BE2C (cell line): ENCODE results near the gene AP3B2.
"Not testable (repeated sequence)": the region's sequence is repeated elsewhere in the genome, so short reads cannot be mapped to it uniquely, and the experiment has no call there.

ENCODE experiments used
- DNase-seq: peaks from one replicate; pipeline ENCODE4 v3.0.0-alpha.2; 2020
- H3K27me3 ChIP-seq: fragments of 250-450 bp; sonication (Bioruptor Pico); 2 replicates; pipeline ENCODE4 v1.5.1; 2020; ENCODE audit warnings: mild to moderate bottlenecking
- H3K36me3 ChIP-seq: fragments of 250-450 bp; sonication (Bioruptor Pico); 2 replicates; pipeline ENCODE4 v1.5.1; 2020; ENCODE audit warnings: mild to moderate bottlenecking
- H3K4me1 ChIP-seq: fragments of 250-450 bp; sonication (Bioruptor Pico); 2 replicates; pipeline ENCODE4 v1.5.1; 2020
- H3K4me3 ChIP-seq: 2 replicates; pipeline ENCODE4 v1.5.1; 2011; ENCODE audit warnings: low read depth, low read length
- H3K9me3 ChIP-seq: fragments of 250-450 bp; sonication (Bioruptor Pico); 2 replicates; pipeline ENCODE4 v1.5.1; 2020
- CTCF ChIP-seq: IDR thresholded peaks from 2 replicates; pipeline ENCODE4 v1.5.1; 2012; ENCODE audit warnings: mild to moderate bottlenecking, low read depth, low read length

The AP3B2 gene

DNA sequence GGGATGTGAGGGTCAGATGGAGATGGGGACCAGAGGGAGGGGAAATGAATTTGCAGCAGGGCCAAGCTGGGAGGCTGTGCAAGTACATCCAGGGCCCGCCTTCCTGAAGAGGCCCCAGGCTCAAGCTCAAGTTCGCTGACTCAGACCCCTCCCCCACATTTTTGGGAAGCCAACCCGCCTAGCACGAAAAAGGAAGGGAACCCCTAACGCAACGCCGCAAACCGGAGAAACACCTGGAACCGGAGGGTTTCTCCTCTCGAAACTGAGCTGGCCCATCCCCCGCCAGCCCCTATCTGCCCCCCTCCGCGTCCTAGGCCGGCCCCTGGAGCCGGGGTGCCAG is 624 bp downstream of the AP3B2 start:
- Histone ChIP-seq H3K9me3 (no peaks in the 10 kb centered on the region), H3K4me3 (peak overlapping the region; percentile 85), H3K27me3 (no peaks in the 10 kb centered on the region), H3K4me1 (peaks cover 5% of the 10 kb centered on the region), H3K36me3 (no peaks in the 10 kb centered on the region)
- peak; percentile 31 for DNase-seq
- TF ChIP-seq CTCF, result no peak

- H3K9me3 ChIP-seq, DNase-seq, H3K4me1 ChIP-seq, H3K36me3 ChIP-seq, H3K27me3 ChIP-seq, H3K4me3 ChIP-seq: not testable (repeated sequence)
Observed at GRCh38 chr15:82705856-82706255, 3.8 kb downstream of the AP3B2 start.

- H3K27me3 ChIP-seq, result no peaks in the 10 kb centered on the region
- H3K4me3 ChIP-seq, result no peak overlapping the region
- no peaks in the 10 kb centered on the region for H3K9me3 ChIP-seq
- no peak for DNase-seq
- H3K36me3 ChIP-seq, result peaks cover 4% of the 10 kb centered on the region
- no peak for TF ChIP-seq CTCF
- H3K4me1 ChIP-seq, result no peaks in the 10 kb centered on the region
Observed at GRCh38 chr15:82699726-82700125, 9.9 kb downstream of the AP3B2 start.

- H3K4me3 ChIP-seq, result no peak overlapping the region
- no peaks in the 10 kb centered on the region for H3K4me1 ChIP-seq
- H3K36me3 ChIP-seq, result peaks cover 4% of the 10 kb centered on the region
- no peaks in the 10 kb centered on the region for H3K9me3 ChIP-seq
- H3K27me3 ChIP-seq, result no peaks in the 10 kb centered on the region
- DNase-seq, result no peak
- TF ChIP-seq CTCF, result no peak
Observed at GRCh38 chr15:82698711-82699345, 10.8 kb downstream of the AP3B2 start.

DNA sequence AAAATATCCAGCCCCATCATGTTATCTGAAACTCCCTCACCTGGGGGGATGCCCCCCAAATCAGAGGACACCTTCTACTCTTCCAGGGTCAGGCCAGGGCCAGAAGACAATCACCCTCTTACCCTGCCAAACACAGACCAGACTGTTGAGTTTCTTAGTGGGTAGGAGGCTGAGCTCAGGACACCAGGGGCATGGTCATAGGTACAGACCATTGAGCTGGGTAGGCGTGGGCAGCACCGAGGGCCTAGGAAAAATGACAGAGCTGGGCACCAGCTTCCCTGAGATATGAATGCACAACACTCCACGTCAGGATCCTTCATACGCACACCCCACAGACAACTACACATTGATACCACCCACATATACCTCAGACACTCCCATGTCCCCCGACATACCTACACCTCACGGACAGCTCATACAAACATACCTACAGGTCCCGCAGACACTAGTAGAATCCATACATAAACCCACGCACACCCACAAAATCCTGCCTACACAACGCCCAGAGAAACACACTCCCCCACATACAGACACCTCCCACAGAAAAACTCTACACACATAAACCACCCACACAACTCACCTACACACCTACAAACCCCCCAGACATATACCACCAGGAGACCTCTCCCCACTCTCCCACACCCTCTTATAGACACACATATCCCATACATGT is 11.8 kb downstream of the AP3B2 start:
- no peaks in the 10 kb centered on the region for H3K9me3 ChIP-seq
- no peak for DNase-seq
- no peaks in the 10 kb centered on the region for H3K4me1 ChIP-seq
- no peak for TF ChIP-seq CTCF
- no peaks in the 10 kb centered on the region for H3K27me3 ChIP-seq
- H3K4me3 ChIP-seq, result no peak overlapping the region
- H3K36me3 ChIP-seq, result peaks cover 4% of the 10 kb centered on the region

- DNase-seq, result no peak
- no peak for TF ChIP-seq CTCF
- no peaks in the 10 kb centered on the region for H3K4me1 ChIP-seq
- H3K4me3 ChIP-seq, result no peak overlapping the region
- no peaks in the 10 kb centered on the region; the same call in 1 of the 2 replicates for H3K9me3 ChIP-seq
- H3K36me3 ChIP-seq, result peaks cover 4% of the 10 kb centered on the region
- no peaks in the 10 kb centered on the region for H3K27me3 ChIP-seq
Observed at GRCh38 chr15:82692171-82692570, 17.5 kb downstream of the AP3B2 start.
